Activated CD8-positive, alpha-beta memory T cell treated with anti-CD3 and anti-CD28 coated beads, Interleukin-2, amount 10 ng/mL, durations not matched to agents 7 days and 5 days (primary cell): Measurements from ENCODE around the gene GABRA1. TPM values are rescaled to one million over a fixed set of nuclear protein-coding genes. Genes with fewer than 3 reads are reported as not detected.

ENCODE experiments used
- ATAC-seq: fragments of 150-1000 bp; cut with Tn5 transposase; one replicate; pipeline ENCODE4 v1.10.0; 2021; ENCODE audit warnings: moderate library complexity
- CTCF ChIA-PET: fragments of 350-600 bp; sonication (Branson Sonifier 250); formaldehyde crosslinking; loops from one replicate; lab custom pipeline; 2021; ENCODE audit warnings: antibody characterized with exemption; lab: Charles Lee
- DNase-seq: peaks from one replicate; pipeline ENCODE4 v3.0.0-alpha.2; 2020
- H3K27ac Mint-ChIP-seq: one replicate; pipeline ENCODE4 v1.8.0; 2021; ENCODE audit warnings: mild to moderate bottlenecking, mixed read lengths
- H3K27me3 Mint-ChIP-seq: one replicate; pipeline ENCODE4 v1.8.0; 2021; ENCODE audit warnings: mixed read lengths
- H3K36me3 Mint-ChIP-seq: one replicate; pipeline ENCODE4 v1.8.0; 2021; ENCODE audit warnings: mild to moderate bottlenecking, mixed read lengths
- H3K4me1 Mint-ChIP-seq: one replicate; pipeline ENCODE4 v1.8.0; 2021; ENCODE audit warnings: mixed read lengths
- H3K4me3 Mint-ChIP-seq: one replicate; pipeline ENCODE4 v1.8.0; 2021; ENCODE audit warnings: mild to moderate bottlenecking, moderate library complexity, mixed read lengths
- H3K9me3 Mint-ChIP-seq: one replicate; pipeline ENCODE4 v1.8.0; 2022; ENCODE audit warnings: low read depth, mixed read lengths
- total RNA-seq, 2 experiments: library from RNA; stranded (reverse); gene quantifications; one replicate each; pipeline ENCODE4 v1.2.3, GENCODE V29; 2021

The GABRA1 gene
- total RNA-seq: not detected

GRCh38 chr5:161847941-161848391 is at the start of gene GABRA1:
Gene GABRA1, plus strand, starts transcription at chr5:161848120. Its CDS starts 2,691 bp downstream, at chr5:161850811.
- no peak within 1 kb of the TSS for H3K4me3 Mint-ChIP-seq
- CTCF ChIA-PET: no interaction called here
- ATAC-seq (no peak), DNase-seq (no peak)
- H3K4me1 Mint-ChIP-seq: no peaks in the 10 kb centered on the region
- no peaks in the 10 kb centered on the region for H3K27me3 Mint-ChIP-seq
- no peaks in the 10 kb centered on the region for H3K36me3 Mint-ChIP-seq
- no peaks in the 10 kb centered on the region for H3K9me3 Mint-ChIP-seq
- no peak within 1 kb of the TSS for H3K27ac Mint-ChIP-seq

GRCh38 chr5:161799316-161799715 is 48.6 kb upstream of the GABRA1 start:
- Mint-ChIP-seq H3K9me3 (peaks cover 2% of the 10 kb centered on the region), H3K27me3 (no peaks in the 10 kb centered on the region), H3K4me1 (no peaks in the 10 kb centered on the region), H3K4me3 (no peak overlapping the region), H3K27ac (no peak overlapping the region), H3K36me3 (no peaks in the 10 kb centered on the region)
- DNase-seq: no peak
- CTCF ChIA-PET: no interaction called here
- ATAC-seq: no peak

- DNase-seq (no peak), ATAC-seq (no peak)
- Mint-ChIP-seq H3K27ac (no peak overlapping the region), H3K9me3 (peaks cover 2% of the 10 kb centered on the region), H3K27me3 (no peaks in the 10 kb centered on the region), H3K4me3 (no peak overlapping the region), H3K36me3 (no peaks in the 10 kb centered on the region), H3K4me1 (no peaks in the 10 kb centered on the region)
- CTCF ChIA-PET: no interaction called here
These were observed 43.7 kb upstream of the GABRA1 start for GRCh38 chr5:161804263-161804662.

- Mint-ChIP-seq H3K27ac (no peak overlapping the region), H3K4me3 (no peak overlapping the region), H3K9me3 (no peaks in the 10 kb centered on the region), H3K27me3 (no peaks in the 10 kb centered on the region), H3K36me3 (no peaks in the 10 kb centered on the region), H3K4me1 (no peaks in the 10 kb centered on the region)
- DNase-seq (no peak), ATAC-seq (no peak)
- CTCF ChIA-PET: no interaction called here
These were observed 1.2 kb upstream of the GABRA1 start for GRCh38 chr5:161846746-161847145.

- H3K4me3 Mint-ChIP-seq: no peak overlapping the region
- no peaks in the 10 kb centered on the region for H3K36me3 Mint-ChIP-seq
- no peaks in the 10 kb centered on the region for H3K4me1 Mint-ChIP-seq
- DNase-seq (no peak), ATAC-seq (no peak)
- H3K27me3 Mint-ChIP-seq: no peaks in the 10 kb centered on the region
- CTCF ChIA-PET: no interaction called here
- no peak overlapping the region for H3K27ac Mint-ChIP-seq
- H3K9me3 Mint-ChIP-seq: no peaks in the 10 kb centered on the region
These were observed 473 bp upstream of the GABRA1 start for GRCh38 chr5:161847447-161847846.

GRCh38 chr5:161850491-161850890 is 2.6 kb downstream of the GABRA1 start:
- CTCF ChIA-PET: no interaction called here
- Mint-ChIP-seq H3K4me3 (no peak overlapping the region), H3K36me3 (no peaks in the 10 kb centered on the region), H3K27me3 (no peaks in the 10 kb centered on the region), H3K4me1 (no peaks in the 10 kb centered on the region), H3K9me3 (no peaks in the 10 kb centered on the region), H3K27ac (no peak overlapping the region)
- DNase-seq: no peak
- ATAC-seq: no peak

GRCh38 chr5:161851691-161852299 is 3.9 kb downstream of the GABRA1 start:
- Mint-ChIP-seq H3K27ac (no peak overlapping the region), H3K9me3 (no peaks in the 10 kb centered on the region), H3K4me1 (no peaks in the 10 kb centered on the region), H3K36me3 (no peaks in the 10 kb centered on the region), H3K4me3 (no peak overlapping the region), H3K27me3 (no peaks in the 10 kb centered on the region)
- ATAC-seq: no peak
- no peak for DNase-seq
- CTCF ChIA-PET: no interaction called here

- Mint-ChIP-seq H3K27me3 (no peaks in the 10 kb centered on the region), H3K9me3 (no peaks in the 10 kb centered on the region), H3K4me1 (no peaks in the 10 kb centered on the region), H3K36me3 (no peaks in the 10 kb centered on the region), H3K27ac (no peak overlapping the region), H3K4me3 (no peak overlapping the region)
- no peak for DNase-seq
- no peak for ATAC-seq
- CTCF ChIA-PET: no interaction called here
These were observed 9.4 kb downstream of the GABRA1 start for GRCh38 chr5:161857358-161857757.

GRCh38 chr5:161863259-161863658 is 15.3 kb downstream of the GABRA1 start:
- Mint-ChIP-seq H3K27ac (no peak overlapping the region), H3K4me1 (no peaks in the 10 kb centered on the region), H3K36me3 (no peaks in the 10 kb centered on the region), H3K27me3 (no peaks in the 10 kb centered on the region), H3K4me3 (no peak overlapping the region), H3K9me3 (no peaks in the 10 kb centered on the region)
- no peak for ATAC-seq
- CTCF ChIA-PET: no interaction called here
- no peak for DNase-seq

GRCh38 chr5:161863811-161864210 is 15.9 kb downstream of the GABRA1 start:
- Mint-ChIP-seq H3K9me3 (no peaks in the 10 kb centered on the region), H3K4me1 (no peaks in the 10 kb centered on the region), H3K27ac (no peak overlapping the region), H3K4me3 (no peak overlapping the region), H3K36me3 (no peaks in the 10 kb centered on the region), H3K27me3 (no peaks in the 10 kb centered on the region)
- DNase-seq (no peak), ATAC-seq (no peak)
- CTCF ChIA-PET: no interaction called here

- no peak for ATAC-seq
- CTCF ChIA-PET: no interaction called here
- H3K4me3 Mint-ChIP-seq: no peak overlapping the region
These were observed 17.6 kb downstream of the GABRA1 start for GRCh38 chr5:161865510-161865909.

GRCh38 chr5:161889971-161890370 is 42.1 kb downstream of the GABRA1 start:
- no peaks in the 10 kb centered on the region for H3K36me3 Mint-ChIP-seq
- no peak for ATAC-seq

More at GRCh38 chr5:161865510-161865909, 17.6 kb downstream of the GABRA1 start:
- Mint-ChIP-seq H3K27ac (no peak overlapping the region), H3K36me3 (no peaks in the 10 kb centered on the region), H3K27me3 (no peaks in the 10 kb centered on the region), H3K9me3 (no peaks in the 10 kb centered on the region), H3K4me1 (no peaks in the 10 kb centered on the region)
- no peak for DNase-seq

GRCh38 chr5:161895514-161895913 is 47.6 kb downstream of the GABRA1 start:
- Mint-ChIP-seq H3K9me3 (no peaks in the 10 kb centered on the region), H3K4me1 (no peaks in the 10 kb centered on the region), H3K36me3 (no peaks in the 10 kb centered on the region), H3K27ac (no peak overlapping the region), H3K4me3 (no peak overlapping the region), H3K27me3 (no peaks in the 10 kb centered on the region)
- ATAC-seq (no peak), DNase-seq (no peak)
- CTCF ChIA-PET: no interaction called here

More at GRCh38 chr5:161889971-161890370, 42.1 kb downstream of the GABRA1 start:
- peaks cover 3% of the 10 kb centered on the region for H3K9me3 Mint-ChIP-seq
- CTCF ChIA-PET: no interaction called here
- H3K27ac Mint-ChIP-seq: no peak overlapping the region
- DNase-seq: no peak
- no peaks in the 10 kb centered on the region for H3K27me3 Mint-ChIP-seq
- H3K4me1 Mint-ChIP-seq: no peaks in the 10 kb centered on the region
- no peak overlapping the region for H3K4me3 Mint-ChIP-seq

- DNase-seq (no peak), ATAC-seq (no peak)
- Mint-ChIP-seq H3K4me1 (no peaks in the 10 kb centered on the region), H3K36me3 (no peaks in the 10 kb centered on the region), H3K9me3 (no peaks in the 10 kb centered on the region), H3K4me3 (no peak overlapping the region), H3K27ac (no peak overlapping the region), H3K27me3 (no peaks in the 10 kb centered on the region)
- CTCF ChIA-PET: no interaction called here
These were observed 49.1 kb downstream of the GABRA1 start for GRCh38 chr5:161897033-161897432.
